GM12878 (cell line): ENCODE results near the gene FRMD8. TPM values are rescaled to one million over a fixed set of nuclear protein-coding genes. Genes with fewer than 3 reads are reported as not detected.

ENCODE experiments used
- ASH2L ChIP-seq: fragments of 300-600, 200-600 bp; sonication (generic); IDR thresholded peaks from 2 replicates; pipeline ENCODE4 v1.6.1; 2017; ENCODE audit warnings: low read depth, mild to moderate bottlenecking, borderline replicate concordance
- FOS ChIP-seq: IDR thresholded peaks from 3 replicates; pipeline ENCODE4 v1.6.1; 2011; ENCODE audit warnings: borderline replicate concordance; ENCODE audit not compliant: insufficient read length; ENCODE audit errors: extremely low read depth
- GATAD2B ChIP-seq: fragments of 450-650 bp; conservative IDR thresholded peaks from 2 replicates; pipeline ENCODE4 v1.6.1; 2017; ENCODE audit warnings: low read depth, mild to moderate bottlenecking, moderate library complexity
- MXI1 ChIP-seq: fragments of 150-350 bp; IDR thresholded peaks from 2 replicates; pipeline ENCODE4 v1.6.1; 2011; ENCODE audit warnings: low read depth, mild to moderate bottlenecking, inconsistent platforms, low read length, improper control_type of control experiment
- SREBF1 ChIP-seq: IDR thresholded peaks from 2 replicates; pipeline ENCODE4 v1.6.1; 2012; ENCODE audit warnings: mild to moderate bottlenecking, low read length
- TAF1 ChIP-seq: IDR thresholded peaks from 2 replicates; pipeline ENCODE4 v1.6.1; 2011; ENCODE audit warnings: mild to moderate bottlenecking, low read depth, low read length, borderline replicate concordance
- ZNF274 ChIP-seq: IDR thresholded peaks from one replicate; pipeline ENCODE4 v1.8.0; 2011; ENCODE audit not compliant: insufficient read length, insufficient read depth
- polyA plus RNA-seq, 11 experiments: library from polyadenylated mRNA; depleted of rRNA in 4 of 11; unstranded in 6 of 11; stranded (reverse) in 5 of 11; fragments of >200 nt; fragmentation: Nextera tagmentation in 4 of 11; fragmentation: Illumina TruSeq in 1 of 11; extraction: Ambion mirVana in 4 of 11; extraction: Trizol in 1 of 11; gene quantifications; 1 replicate in 1 of 11; 2 replicates in 10 of 11; pipeline versions ENCODE4 v1.2.1 to v1.2.3, GENCODE V29; 2011 to 2016; ENCODE audit warnings: inconsistent platforms in 2 of 11, missing spikeins in 2 of 11, low read depth in 1 of 11
- total RNA-seq, 4 experiments: library from RNA; depleted of rRNA in 3 of 4; stranded (reverse); fragments of >200 nt in 3 of 4; fragmentation: Illumina TruSeq in 1 of 4; extraction: Trizol in 1 of 4; gene quantifications; 2 replicates each; pipeline versions ENCODE4 v1.2.1 to v1.2.3, GENCODE V29; 2013 to 2021
- TF ChIP-seq, protein P1 (sequence below): IDR thresholded peaks from 2 replicates; pipeline ENCODE4 v1.6.1; 2012; ENCODE audit warnings: low read length, inconsistent platforms
- TF ChIP-seq, protein P2 (sequence below): fragments of 450-650 bp; IDR thresholded peaks from 2 replicates; pipeline ENCODE4 v1.6.1; 2016; ENCODE audit warnings: mild to moderate bottlenecking, moderate library complexity, borderline replicate concordance

FRMD8 gene
- total and polyA plus RNA-seq, 10 of the 15 experiments (the other 5 are each of a cell fraction or from before 2014, with no cell fraction given): 8.3 to 69.4 (median 28.0) TPM

DNA sequence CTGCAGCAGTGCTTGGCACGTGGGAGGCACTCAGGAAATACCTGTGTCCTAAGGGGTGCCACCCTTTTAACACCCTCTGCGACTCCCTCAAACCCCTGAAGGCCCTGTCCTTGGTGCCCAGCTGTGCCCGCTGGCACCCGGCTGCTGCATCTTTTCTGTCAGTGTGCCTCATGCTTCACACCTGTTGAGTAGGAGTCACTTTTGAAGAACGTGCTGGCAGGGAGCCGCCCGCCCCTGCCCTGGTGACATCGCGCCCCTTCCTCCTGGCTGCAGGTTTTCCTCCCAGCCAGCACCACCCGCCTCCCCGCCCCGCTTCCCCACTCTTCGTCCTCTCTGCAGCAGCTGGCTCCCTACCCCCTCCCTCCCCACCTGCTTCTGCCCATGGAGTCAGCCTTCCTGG is 17.8 kb downstream of the FRMD8 start (continued):
- TF ChIP-seq TAF1 (no peak), ASH2L (no peak), GATAD2B (no peak), ZNF274 (no peak), MXI1 (no peak), FOS (no peak), SREBF1 (no peak)
- TF ChIP-seq, protein P1, sequence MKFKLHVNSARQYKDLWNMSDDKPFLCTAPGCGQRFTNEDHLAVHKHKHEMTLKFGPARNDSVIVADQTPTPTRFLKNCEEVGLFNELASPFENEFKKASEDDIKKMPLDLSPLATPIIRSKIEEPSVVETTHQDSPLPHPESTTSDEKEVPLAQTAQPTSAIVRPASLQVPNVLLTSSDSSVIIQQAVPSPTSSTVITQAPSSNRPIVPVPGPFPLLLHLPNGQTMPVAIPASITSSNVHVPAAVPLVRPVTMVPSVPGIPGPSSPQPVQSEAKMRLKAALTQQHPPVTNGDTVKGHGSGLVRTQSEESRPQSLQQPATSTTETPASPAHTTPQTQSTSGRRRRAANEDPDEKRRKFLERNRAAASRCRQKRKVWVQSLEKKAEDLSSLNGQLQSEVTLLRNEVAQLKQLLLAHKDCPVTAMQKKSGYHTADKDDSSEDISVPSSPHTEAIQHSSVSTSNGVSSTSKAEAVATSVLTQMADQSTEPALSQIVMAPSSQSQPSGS: no peak
- TF ChIP-seq, protein P2, sequence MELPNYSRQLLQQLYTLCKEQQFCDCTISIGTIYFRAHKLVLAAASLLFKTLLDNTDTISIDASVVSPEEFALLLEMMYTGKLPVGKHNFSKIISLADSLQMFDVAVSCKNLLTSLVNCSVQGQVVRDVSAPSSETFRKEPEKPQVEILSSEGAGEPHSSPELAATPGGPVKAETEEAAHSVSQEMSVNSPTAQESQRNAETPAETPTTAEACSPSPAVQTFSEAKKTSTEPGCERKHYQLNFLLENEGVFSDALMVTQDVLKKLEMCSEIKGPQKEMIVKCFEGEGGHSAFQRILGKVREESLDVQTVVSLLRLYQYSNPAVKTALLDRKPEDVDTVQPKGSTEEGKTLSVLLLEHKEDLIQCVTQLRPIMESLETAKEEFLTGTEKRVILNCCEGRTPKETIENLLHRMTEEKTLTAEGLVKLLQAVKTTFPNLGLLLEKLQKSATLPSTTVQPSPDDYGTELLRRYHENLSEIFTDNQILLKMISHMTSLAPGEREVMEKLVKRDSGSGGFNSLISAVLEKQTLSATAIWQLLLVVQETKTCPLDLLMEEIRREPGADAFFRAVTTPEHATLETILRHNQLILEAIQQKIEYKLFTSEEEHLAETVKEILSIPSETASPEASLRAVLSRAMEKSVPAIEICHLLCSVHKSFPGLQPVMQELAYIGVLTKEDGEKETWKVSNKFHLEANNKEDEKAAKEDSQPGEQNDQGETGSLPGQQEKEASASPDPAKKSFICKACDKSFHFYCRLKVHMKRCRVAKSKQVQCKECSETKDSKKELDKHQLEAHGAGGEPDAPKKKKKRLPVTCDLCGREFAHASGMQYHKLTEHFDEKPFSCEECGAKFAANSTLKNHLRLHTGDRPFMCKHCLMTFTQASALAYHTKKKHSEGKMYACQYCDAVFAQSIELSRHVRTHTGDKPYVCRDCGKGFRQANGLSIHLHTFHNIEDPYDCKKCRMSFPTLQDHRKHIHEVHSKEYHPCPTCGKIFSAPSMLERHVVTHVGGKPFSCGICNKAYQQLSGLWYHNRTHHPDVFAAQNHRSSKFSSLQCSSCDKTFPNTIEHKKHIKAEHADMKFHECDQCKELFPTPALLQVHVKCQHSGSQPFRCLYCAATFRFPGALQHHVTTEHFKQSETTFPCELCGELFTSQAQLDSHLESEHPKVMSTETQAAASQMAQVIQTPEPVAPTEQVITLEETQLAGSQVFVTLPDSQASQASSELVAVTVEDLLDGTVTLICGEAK: no peak
